Astrocyte of the spinal cord (primary cell): ENCODE measurements around the gene TBC1D9.

Experiments
- DNase-seq: peaks from one replicate; pipeline ENCODE4 v3.0.0; 2011; ENCODE audit warnings: low read depth, low spot score
- H3K4me3 ChIP-seq: 2 replicates; pipeline ENCODE4 v1.5.1; 2011; ENCODE audit warnings: low read depth, mild to moderate bottlenecking, low read length, moderate library complexity
- in situ Hi-C: cut with HindIII; loops from 2 replicates; pipeline ENCODE4 v1.10.0; 2017; ENCODE audit warnings: low sequenced_read_pairs
- TF ChIP-seq, protein P1 (sequence below): IDR thresholded peaks from 2 replicates; pipeline ENCODE4 v1.5.1; 2012; ENCODE audit warnings: low read depth, mild to moderate bottlenecking, low read length, inconsistent platforms

The TBC1D9 gene

DNA sequence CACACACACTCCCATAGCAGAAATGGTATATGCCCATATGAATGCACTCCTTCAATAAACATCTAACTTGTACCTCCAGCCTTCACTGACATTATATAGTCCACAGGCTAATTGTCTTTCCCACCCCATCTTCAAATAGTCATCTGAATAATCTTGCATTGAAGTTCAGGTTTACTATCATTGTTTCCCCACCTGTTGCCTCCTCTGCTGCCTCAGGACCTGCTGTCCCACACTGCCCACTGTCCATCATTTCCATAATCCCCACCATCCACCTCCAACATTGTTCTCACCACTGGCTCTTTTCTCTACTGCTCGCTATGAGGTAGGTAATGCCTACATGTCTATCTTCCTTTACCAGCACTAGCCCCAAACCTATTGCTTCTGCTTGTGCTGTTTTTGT lies 66.1 kb downstream of the TBC1D9 start:
- in situ Hi-C loops, result no loop called here
- no peak for DNase-seq

GRCh38 chr4:140689623-140690022 lies 66.6 kb downstream of the TBC1D9 start:
- DNase-seq, result no peak
- TF ChIP-seq, protein P1, sequence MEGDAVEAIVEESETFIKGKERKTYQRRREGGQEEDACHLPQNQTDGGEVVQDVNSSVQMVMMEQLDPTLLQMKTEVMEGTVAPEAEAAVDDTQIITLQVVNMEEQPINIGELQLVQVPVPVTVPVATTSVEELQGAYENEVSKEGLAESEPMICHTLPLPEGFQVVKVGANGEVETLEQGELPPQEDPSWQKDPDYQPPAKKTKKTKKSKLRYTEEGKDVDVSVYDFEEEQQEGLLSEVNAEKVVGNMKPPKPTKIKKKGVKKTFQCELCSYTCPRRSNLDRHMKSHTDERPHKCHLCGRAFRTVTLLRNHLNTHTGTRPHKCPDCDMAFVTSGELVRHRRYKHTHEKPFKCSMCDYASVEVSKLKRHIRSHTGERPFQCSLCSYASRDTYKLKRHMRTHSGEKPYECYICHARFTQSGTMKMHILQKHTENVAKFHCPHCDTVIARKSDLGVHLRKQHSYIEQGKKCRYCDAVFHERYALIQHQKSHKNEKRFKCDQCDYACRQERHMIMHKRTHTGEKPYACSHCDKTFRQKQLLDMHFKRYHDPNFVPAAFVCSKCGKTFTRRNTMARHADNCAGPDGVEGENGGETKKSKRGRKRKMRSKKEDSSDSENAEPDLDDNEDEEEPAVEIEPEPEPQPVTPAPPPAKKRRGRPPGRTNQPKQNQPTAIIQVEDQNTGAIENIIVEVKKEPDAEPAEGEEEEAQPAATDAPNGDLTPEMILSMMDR, result no peak
- H3K4me3 ChIP-seq, result no peak overlapping the region
- in situ Hi-C loops, result no loop called here

More for the DNA sequence above, 66.1 kb downstream of the TBC1D9 start:
- H3K4me3 ChIP-seq, result no peak overlapping the region
- TF ChIP-seq, protein P1, result no peak

DNA sequence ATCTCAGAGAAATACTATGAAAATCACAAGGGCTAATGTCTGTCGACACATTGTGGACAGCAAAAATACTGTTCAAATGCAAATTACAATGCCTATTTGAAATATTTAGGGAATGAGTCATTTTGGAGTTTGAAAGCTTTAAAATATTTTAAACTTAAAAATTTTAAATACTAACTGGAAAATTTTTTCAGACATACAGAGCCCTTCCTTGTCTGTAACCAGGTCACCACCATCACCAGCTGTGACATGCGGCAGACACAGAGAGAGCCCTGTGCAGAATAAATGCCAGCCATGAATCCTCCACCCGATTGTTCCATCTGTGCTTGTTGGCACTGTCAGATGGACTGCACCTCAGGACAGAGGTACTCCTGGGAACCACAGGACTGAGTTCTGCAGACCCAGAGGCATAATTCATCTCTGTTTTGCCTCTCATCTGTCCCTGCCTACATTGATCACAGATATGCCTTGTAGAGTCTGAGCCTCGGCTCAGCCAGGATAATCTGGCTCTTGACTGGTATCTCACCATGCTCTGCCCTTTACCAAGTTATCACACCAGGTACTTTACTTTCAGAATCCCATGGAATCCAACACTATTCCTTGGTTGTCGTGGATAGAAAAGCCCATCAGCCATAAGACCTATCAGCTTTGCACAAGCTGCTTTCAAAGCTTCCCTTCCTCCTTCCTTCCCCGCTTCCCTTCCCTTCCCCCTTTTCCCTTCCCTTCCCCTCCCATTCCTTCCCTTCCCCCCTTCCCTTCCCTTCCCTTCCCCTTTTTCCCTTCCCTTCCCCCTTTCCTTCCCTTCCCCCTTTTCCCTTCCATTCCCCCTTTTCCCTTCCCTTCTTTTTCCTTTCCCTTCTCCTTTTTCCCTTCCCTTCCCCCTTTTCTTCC lies 67.2 kb downstream of the TBC1D9 start:
- TF ChIP-seq, protein P1, result no peak

DNA sequence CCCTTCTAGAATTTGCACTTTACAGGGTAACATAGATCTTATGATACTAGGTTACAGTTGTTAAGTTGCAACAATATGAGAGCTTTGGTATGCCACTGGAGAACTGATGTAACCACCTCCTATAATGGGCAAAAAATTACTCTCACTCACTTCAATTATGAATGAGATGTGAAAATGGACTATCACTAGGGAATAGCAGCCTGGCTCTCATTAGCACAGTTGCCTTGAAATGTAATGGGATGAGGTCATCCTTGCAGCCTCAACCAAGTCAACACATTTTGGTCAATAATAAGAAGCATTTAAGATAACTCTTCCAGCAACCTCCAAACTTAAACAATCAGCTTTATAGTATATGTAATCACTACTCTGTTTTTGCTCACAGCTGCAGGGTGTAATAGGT lies 69.4 kb downstream of the TBC1D9 start:
- DNase-seq, result no peak
- in situ Hi-C loops, result no loop called here
- H3K4me3 ChIP-seq, result no peak overlapping the region
- TF ChIP-seq, protein P1, result no peak

More for the DNA sequence above, 67.2 kb downstream of the TBC1D9 start:
- no peak overlapping the region for H3K4me3 ChIP-seq
- in situ Hi-C loops, result no loop called here
- peak; percentile 18 for DNase-seq

DNA sequence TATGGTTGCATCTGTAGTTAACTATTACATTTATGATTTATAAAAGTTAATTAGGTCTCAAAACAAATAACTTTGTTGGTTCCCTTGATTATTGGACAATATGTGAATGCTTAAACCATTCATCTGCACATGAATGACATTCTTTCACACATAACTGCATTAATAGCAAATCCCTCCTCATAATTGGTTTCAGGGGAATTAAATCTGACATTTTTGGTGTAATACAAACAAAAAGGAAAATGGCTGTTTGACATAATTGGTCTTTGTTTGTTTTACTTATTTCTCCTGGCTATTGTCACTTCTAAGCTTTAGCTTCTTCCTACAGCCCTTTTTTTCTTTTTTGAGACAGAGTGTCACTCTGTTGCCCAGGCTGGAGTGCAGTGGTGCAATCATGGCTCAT lies 71.9 kb downstream of the TBC1D9 start:
- H3K4me3 ChIP-seq, result no peak overlapping the region
- in situ Hi-C loops, result no loop called here
- TF ChIP-seq, protein P1, result no peak
- no peak for DNase-seq

- in situ Hi-C loops, result no loop called here
- DNase-seq, result no peak
- H3K4me3 ChIP-seq, result no peak overlapping the region
- TF ChIP-seq, protein P1, result no peak
Observed at GRCh38 chr4:140681201-140681600, 75.0 kb downstream of the TBC1D9 start.
